GM23338 (cell line): ENCODE measurements around the gene GAB2. TPM values are rescaled to one million over a fixed set of nuclear protein-coding genes. Genes with fewer than 3 reads are reported as not detected.

ENCODE experiments used
- ATAC-seq: fragments of 200-7000 bp; cut with Tn5 transposase; 3 replicates; pipeline ENCODE4 v1.9.1; 2020
- DNase-seq: peaks from one replicate; pipeline ENCODE4 v3.0.0-alpha.2; 2015; ENCODE audit warnings: low spot score
- H2AFZ ChIP-seq: fragments of 200-600 bp; sonication (generic); 2 replicates; pipeline ENCODE4 v1.8.0; 2016; ENCODE audit warnings: antibody characterized with exemption, mild to moderate bottlenecking, moderate library complexity
- H3F3A ChIP-seq: fragments of 200-600 bp; sonication (generic); replicated peaks from 2 replicates; pipeline ENCODE4 v1.8.0; 2017; ENCODE audit warnings: antibody characterized with exemption, mixed run types, low read depth
- H3K27ac ChIP-seq: fragments of 200-600 bp; sonication (generic); 2 replicates; pipeline ENCODE4 v1.6.1; 2016; ENCODE audit warnings: low read depth
- H3K27me3 ChIP-seq: fragments of 200-600 bp; sonication (generic); 2 replicates; pipeline ENCODE4 v1.8.0; 2016; ENCODE audit warnings: mild to moderate bottlenecking, mixed run types, moderate library complexity; ENCODE audit not compliant: insufficient read depth
- H3K36me3 ChIP-seq: fragments of 200-600 bp; sonication (generic); 2 replicates; pipeline ENCODE4 v1.8.0; 2016; ENCODE audit warnings: mild to moderate bottlenecking; ENCODE audit not compliant: insufficient read depth
- H3K4me1 ChIP-seq: fragments of 200-600 bp; sonication (generic); 2 replicates; pipeline ENCODE4 v1.8.0; 2016; ENCODE audit warnings: mild to moderate bottlenecking, moderate library complexity; ENCODE audit not compliant: insufficient read depth
- H3K4me2 ChIP-seq: fragments of 200-600 bp; sonication (generic); 2 replicates; pipeline ENCODE4 v1.7.1; 2017; ENCODE audit warnings: mixed run types
- H3K4me3 ChIP-seq: fragments of 200-600 bp; sonication (generic); 2 replicates; pipeline ENCODE4 v1.6.1; 2016; ENCODE audit warnings: mixed run types
- H3K79me2 ChIP-seq: fragments of 200-600 bp; sonication (generic); replicated peaks from 2 replicates; pipeline ENCODE4 v1.8.0; 2017; ENCODE audit warnings: mild to moderate bottlenecking; ENCODE audit not compliant: insufficient read depth
- H3K9me2 ChIP-seq: fragments of 200-600 bp; sonication (generic); 2 replicates; pipeline ENCODE4 v1.8.0; 2017; ENCODE audit not compliant: insufficient read depth
- H4K20me1 ChIP-seq: fragments of 200-600 bp; sonication (generic); replicated peaks from 2 replicates; pipeline ENCODE4 v1.8.0; 2017; ENCODE audit warnings: mild to moderate bottlenecking; ENCODE audit not compliant: insufficient read depth
- H3K27ac Mint-ChIP-seq: 2 replicates; pipeline ENCODE4 v1.8.0; 2020; ENCODE audit warnings: inconsistent platforms, mild to moderate bottlenecking, moderate library complexity, mixed read lengths
- H3K27me3 Mint-ChIP-seq: 3 replicates; pipeline ENCODE4 v1.8.0; 2022; ENCODE audit warnings: low read depth, mild to moderate bottlenecking, moderate library complexity, mixed read lengths, inconsistent platforms; ENCODE audit not compliant: insufficient read depth, poor library complexity
- H3K36me3 Mint-ChIP-seq: 3 replicates; pipeline ENCODE4 v1.8.0; 2021; ENCODE audit warnings: low read depth, mild to moderate bottlenecking, inconsistent platforms, moderate library complexity, mixed read lengths
- H3K4me1 Mint-ChIP-seq: 3 replicates; pipeline ENCODE4 v1.8.0; 2020; ENCODE audit warnings: mild to moderate bottlenecking, inconsistent platforms, mixed read lengths
- H3K4me3 Mint-ChIP-seq: 3 replicates; pipeline ENCODE4 v1.8.0; 2021; ENCODE audit warnings: moderate library complexity, mild to moderate bottlenecking, inconsistent platforms, mixed read lengths
- H3K9me3 Mint-ChIP-seq: 3 replicates; pipeline ENCODE4 v1.8.0; 2020; ENCODE audit warnings: moderate library complexity, mild to moderate bottlenecking, inconsistent platforms, mixed read lengths
- EZH2 ChIP-seq: fragments of 200-600 bp; sonication (generic); IDR thresholded peaks from one replicate; pipeline ENCODE4 v1.8.0; 2017; ENCODE audit warnings: antibody characterized with exemption, mild to moderate bottlenecking, low read depth; ENCODE audit not compliant: unreplicated experiment
- EZH2phosphoT487 ChIP-seq: fragments of 200-600 bp; sonication (generic); IDR thresholded peaks from one replicate; pipeline ENCODE4 v1.8.1; 2018; ENCODE audit warnings: antibody characterized with exemption; ENCODE audit not compliant: unreplicated experiment
- JUNB ChIP-seq: IDR thresholded peaks from one replicate; pipeline ENCODE4 v1.6.1; 2016; ENCODE audit warnings: antibody characterized with exemption; ENCODE audit not compliant: unreplicated experiment
- NANOG ChIP-seq: IDR thresholded peaks from 2 replicates; pipeline ENCODE4 v1.6.1; 2016; ENCODE audit warnings: antibody characterized with exemption, borderline replicate concordance
- POLR2AphosphoS5 ChIP-seq: IDR thresholded peaks from 2 replicates; pipeline ENCODE4 v1.6.1; 2016; ENCODE audit warnings: antibody characterized with exemption, low read depth
- STAT1 ChIP-seq: IDR thresholded peaks from one replicate; pipeline ENCODE4 v1.6.1; 2016; ENCODE audit warnings: antibody characterized with exemption; ENCODE audit not compliant: unreplicated experiment
- ZNF331 ChIP-seq: fragments of 250-450 bp; sonication (Bioruptor Pico); IDR thresholded peaks from 2 replicates; pipeline ENCODE4 v1.5.0; 2020; ENCODE audit warnings: low read depth, mild to moderate bottlenecking, moderate library complexity
- ZNF462 ChIP-seq: fragments of 250-450 bp; sonication (Bioruptor Pico); IDR thresholded peaks from 2 replicates; pipeline ENCODE4 v1.5.0; 2020; ENCODE audit warnings: mild to moderate bottlenecking, moderate library complexity
- polyA plus RNA-seq: library from polyadenylated mRNA; unstranded; fragments of >200 nt; fragmentation: Nextera tagmentation; extraction: Ambion mirVana; gene quantifications from 2 replicates; pipeline ENCODE4 v1.2.1, GENCODE V29; 2016
- total RNA-seq: library from RNA; depleted of rRNA; stranded (reverse); fragments of >200 nt; shearing (Covaris generic); gene quantifications from 2 replicates; pipeline ENCODE4 v1.2.3, GENCODE V29; 2014

The GAB2 gene
- total and polyA plus RNA-seq, 2 experiments from 2014 or later: 2.0 to 10.8 TPM

- TF ChIP-seq JUNB (no peak), EZH2phosphoT487 (no peak), ZNF462 (CRISPR knock-in tag) (no peak), STAT1 (no peak), EZH2 (no peak)
- ATAC-seq: no peak
- H3K27me3 Mint-ChIP-seq: no peaks in the 10 kb centered on the region
- Histone ChIP-seq H3K79me2 (no peaks in the 10 kb centered on the region), H2AFZ (peak overlapping the region; percentile 66; the same call in 1 of the 2 replicates), H3K4me3 (no peak overlapping the region), H4K20me1 (no peaks in the 10 kb centered on the region; the same call in 1 of the 2 replicates), H3K4me1 (peaks cover 14% of the 10 kb centered on the region), H3K27me3 (no peaks in the 10 kb centered on the region), H3F3A (no peaks in the 10 kb centered on the region), H3K4me2 (peak overlapping the region; percentile 53; the same call in 1 of the 2 replicates), H3K27ac (no peak overlapping the region), H3K36me3 (no peaks in the 10 kb centered on the region), H3K9me2 (no peaks in the 10 kb centered on the region)
- H3K36me3 Mint-ChIP-seq: no peaks in the 10 kb centered on the region
- no peaks in the 10 kb centered on the region for H3K9me3 Mint-ChIP-seq
- peaks cover 13% of the 10 kb centered on the region; the same call in 2 of the 3 replicates for H3K4me1 Mint-ChIP-seq
- no peak overlapping the region for H3K27ac Mint-ChIP-seq
- no peak overlapping the region for H3K4me3 Mint-ChIP-seq
- DNase-seq: no peak
These were observed 155.8 kb downstream of the GAB2 start for GRCh38 chr11:78261828-78262227.

GRCh38 chr11:78261367-78261766 lies 156.3 kb downstream of the GAB2 start:
- Histone ChIP-seq H3K36me3 (no peaks in the 10 kb centered on the region), H3K27ac (no peak overlapping the region; the same call in 1 of the 2 replicates), H3K4me1 (peaks cover 14% of the 10 kb centered on the region), H3K79me2 (no peaks in the 10 kb centered on the region), H3K4me3 (no peak overlapping the region), H4K20me1 (no peaks in the 10 kb centered on the region; the same call in 1 of the 2 replicates), H3K4me2 (peak overlapping the region; percentile 53; the same call in 1 of the 2 replicates), H3F3A (no peaks in the 10 kb centered on the region), H2AFZ (peak overlapping the region; percentile 66; the same call in 1 of the 2 replicates), H3K9me2 (no peaks in the 10 kb centered on the region), H3K27me3 (no peaks in the 10 kb centered on the region)
- no peaks in the 10 kb centered on the region for H3K9me3 Mint-ChIP-seq
- H3K27ac Mint-ChIP-seq: 0 out of 2 replicates have a peak overlapping the region, but pooled peaks have one; percentile 44
- H3K27me3 Mint-ChIP-seq: no peaks in the 10 kb centered on the region
- DNase-seq: peak; percentile 22
- H3K4me1 Mint-ChIP-seq: peaks cover 13% of the 10 kb centered on the region; the same call in 2 of the 3 replicates
- H3K36me3 Mint-ChIP-seq: no peaks in the 10 kb centered on the region
- ATAC-seq: peak; percentile 81
- no peak overlapping the region for H3K4me3 Mint-ChIP-seq
- TF ChIP-seq POLR2AphosphoS5 (no peak), ZNF331 (no peak), NANOG (no peak), EZH2phosphoT487 (no peak), EZH2 (no peak), JUNB (no peak)
